Keratinocyte (primary cell): ENCODE measurements around the gene CNTNAP2.

Experiments used
- EZH2 ChIP-seq: IDR thresholded peaks from one replicate; pipeline ENCODE4 v1.6.1; 2012; ENCODE audit warnings: inconsistent platforms, mild to moderate bottlenecking, low read length, moderate library complexity
- TF ChIP-seq, protein P1 (sequence below), 3 experiments: IDR thresholded peaks in 1 of 3; conservative IDR thresholded peaks in 1 of 3; optimal IDR thresholded peaks in 1 of 3; 2 replicates in 2 of 3; 3 replicates in 1 of 3; pipeline versions ENCODE3 to v1.5.1; 2011; ENCODE audit warnings: low read length in 3 of 3, mild to moderate bottlenecking in 3 of 3, moderate library complexity in 2 of 3, control low read depth in 1 of 3, inconsistent platforms in 1 of 3; ENCODE audit not compliant: insufficient read depth in 2 of 3; ENCODE audit errors: extremely low read depth in 1 of 3

DNA sequence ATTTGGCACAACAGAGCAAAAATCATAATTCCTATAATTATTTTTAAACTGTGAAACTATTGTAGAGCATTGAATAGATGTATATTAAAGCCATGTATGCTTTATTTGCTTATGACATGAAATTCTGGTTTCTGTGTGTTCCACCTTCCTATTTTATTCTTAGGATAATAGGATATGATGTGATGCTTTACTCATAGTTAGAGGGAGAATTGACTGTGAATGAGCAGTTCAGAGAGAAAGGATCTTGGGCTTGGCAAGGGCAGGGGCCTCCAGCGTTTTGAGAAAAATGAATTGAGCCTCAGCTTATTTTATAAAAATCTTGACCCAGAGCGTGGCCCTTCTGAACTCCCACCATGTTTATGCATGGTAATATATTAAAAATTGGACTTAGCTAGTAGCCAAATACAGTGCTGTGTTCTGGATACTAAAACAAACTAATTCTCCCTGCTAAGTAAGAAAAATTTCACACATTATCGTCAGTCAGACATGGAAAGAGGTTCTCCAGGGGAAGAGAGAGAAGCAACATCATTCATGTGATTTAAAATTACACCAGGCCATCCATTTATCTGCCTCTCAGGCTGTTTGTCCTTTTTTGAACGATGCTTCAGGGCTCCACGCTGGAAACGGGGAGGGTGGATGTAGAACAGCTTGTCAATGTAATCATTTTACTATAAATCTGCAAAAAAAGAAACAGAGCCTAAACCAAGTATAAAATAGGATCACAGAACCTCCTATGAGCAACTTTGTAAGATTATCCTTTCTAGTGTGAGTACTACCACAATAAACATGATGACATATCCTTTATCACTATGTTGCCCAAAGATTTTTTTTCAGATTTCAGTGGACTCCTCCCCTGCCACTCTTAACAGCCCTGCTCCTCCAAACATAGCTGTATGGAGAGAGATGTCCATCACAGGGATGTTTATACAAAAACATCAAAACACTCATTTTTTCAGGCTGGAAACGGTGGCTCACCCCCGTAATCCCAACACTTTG, 2215.9 kb downstream of the CNTNAP2 start:
- TF ChIP-seq, protein P1, sequence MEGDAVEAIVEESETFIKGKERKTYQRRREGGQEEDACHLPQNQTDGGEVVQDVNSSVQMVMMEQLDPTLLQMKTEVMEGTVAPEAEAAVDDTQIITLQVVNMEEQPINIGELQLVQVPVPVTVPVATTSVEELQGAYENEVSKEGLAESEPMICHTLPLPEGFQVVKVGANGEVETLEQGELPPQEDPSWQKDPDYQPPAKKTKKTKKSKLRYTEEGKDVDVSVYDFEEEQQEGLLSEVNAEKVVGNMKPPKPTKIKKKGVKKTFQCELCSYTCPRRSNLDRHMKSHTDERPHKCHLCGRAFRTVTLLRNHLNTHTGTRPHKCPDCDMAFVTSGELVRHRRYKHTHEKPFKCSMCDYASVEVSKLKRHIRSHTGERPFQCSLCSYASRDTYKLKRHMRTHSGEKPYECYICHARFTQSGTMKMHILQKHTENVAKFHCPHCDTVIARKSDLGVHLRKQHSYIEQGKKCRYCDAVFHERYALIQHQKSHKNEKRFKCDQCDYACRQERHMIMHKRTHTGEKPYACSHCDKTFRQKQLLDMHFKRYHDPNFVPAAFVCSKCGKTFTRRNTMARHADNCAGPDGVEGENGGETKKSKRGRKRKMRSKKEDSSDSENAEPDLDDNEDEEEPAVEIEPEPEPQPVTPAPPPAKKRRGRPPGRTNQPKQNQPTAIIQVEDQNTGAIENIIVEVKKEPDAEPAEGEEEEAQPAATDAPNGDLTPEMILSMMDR (optimal IDR thresholded peaks at IDR 0.05 in 1 of 3, IDR thresholded peaks at IDR 0.05 in 1 of 3, conservative IDR thresholded peaks at IDR 0.05 in 1 of 3; ENCODE audit: extremely low read depth in 1 of 3, insufficient read depth in 2 of 3, low read length in 3 of 3): no peak
- TF ChIP-seq EZH2: no peak
